Dermis blood vessel endothelial cell (primary cell): ENCODE measurements around the gene POLDIP3. TPM values are rescaled to one million over a fixed set of nuclear protein-coding genes. Genes with fewer than 3 reads are reported as not detected.
"Not testable (repeated sequence)": the region's sequence is repeated elsewhere in the genome, so short reads cannot be mapped to it uniquely, and the experiment has no call there.

ENCODE experiments used
- DNase-seq: peaks from one replicate; pipeline ENCODE4 v3.0.0; 2010
- total RNA-seq: library from RNA; depleted of rRNA; stranded (reverse); fragments of >200 nt; gene quantifications from 2 replicates; pipeline ENCODE4 v1.2.3, GENCODE V29; 2014

POLDIP3 gene
- total RNA-seq, 1 donor from 2014 or later = 27.9 TPM

DNA sequence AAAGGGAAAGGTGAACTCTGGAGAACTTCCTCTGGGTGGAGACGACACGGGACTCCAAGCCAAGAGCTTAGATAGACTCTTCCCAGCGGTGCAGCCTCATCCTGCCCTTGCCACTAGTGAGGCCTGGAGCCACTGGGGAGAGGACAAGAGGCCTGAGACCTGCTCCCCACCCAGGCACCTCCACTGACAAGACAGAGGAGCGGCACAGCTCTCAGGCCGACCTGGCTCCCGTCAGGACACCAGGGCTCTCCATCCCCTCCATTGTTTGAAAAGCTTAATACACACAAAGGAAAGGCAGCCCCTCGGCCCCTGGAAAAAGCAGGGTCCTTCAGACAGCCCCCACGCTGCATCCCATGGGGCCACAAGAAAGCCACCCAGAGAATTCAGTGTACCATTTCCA is 29.6 kb downstream of the POLDIP3 start:
- no peak for DNase-seq

DNA sequence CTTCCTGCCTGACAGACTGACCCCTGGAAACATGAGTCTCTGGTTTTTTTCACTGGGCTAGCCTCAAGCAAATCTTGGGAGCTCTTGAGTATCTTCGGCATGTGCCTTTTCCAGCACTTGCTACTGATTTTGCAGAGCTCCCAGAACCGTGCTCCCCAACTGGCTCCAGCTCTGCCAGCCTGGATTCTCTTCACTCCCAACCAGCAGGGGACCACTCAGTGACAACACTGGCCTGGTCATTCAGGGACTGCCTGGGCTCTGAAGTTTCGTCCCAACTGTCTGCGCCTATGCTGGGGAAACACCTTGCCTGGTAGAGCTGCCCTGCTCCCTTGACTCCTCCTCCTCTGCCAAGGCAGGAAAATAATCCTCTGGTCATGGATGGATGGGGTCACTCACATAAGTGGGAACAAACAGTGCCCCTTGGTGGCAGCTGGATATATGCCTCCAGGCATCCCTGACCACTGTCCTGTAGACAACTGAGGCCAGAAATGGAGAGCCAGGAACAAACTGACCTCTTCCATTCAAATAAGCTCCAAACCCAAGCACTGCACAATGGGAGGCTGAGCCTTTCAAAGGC is 30.2 kb downstream of the POLDIP3 start:
- no peak for DNase-seq

- DNase-seq = no peak
Observed at GRCh38 chr22:42582987-42583386, 31.7 kb downstream of the POLDIP3 start.

DNA sequence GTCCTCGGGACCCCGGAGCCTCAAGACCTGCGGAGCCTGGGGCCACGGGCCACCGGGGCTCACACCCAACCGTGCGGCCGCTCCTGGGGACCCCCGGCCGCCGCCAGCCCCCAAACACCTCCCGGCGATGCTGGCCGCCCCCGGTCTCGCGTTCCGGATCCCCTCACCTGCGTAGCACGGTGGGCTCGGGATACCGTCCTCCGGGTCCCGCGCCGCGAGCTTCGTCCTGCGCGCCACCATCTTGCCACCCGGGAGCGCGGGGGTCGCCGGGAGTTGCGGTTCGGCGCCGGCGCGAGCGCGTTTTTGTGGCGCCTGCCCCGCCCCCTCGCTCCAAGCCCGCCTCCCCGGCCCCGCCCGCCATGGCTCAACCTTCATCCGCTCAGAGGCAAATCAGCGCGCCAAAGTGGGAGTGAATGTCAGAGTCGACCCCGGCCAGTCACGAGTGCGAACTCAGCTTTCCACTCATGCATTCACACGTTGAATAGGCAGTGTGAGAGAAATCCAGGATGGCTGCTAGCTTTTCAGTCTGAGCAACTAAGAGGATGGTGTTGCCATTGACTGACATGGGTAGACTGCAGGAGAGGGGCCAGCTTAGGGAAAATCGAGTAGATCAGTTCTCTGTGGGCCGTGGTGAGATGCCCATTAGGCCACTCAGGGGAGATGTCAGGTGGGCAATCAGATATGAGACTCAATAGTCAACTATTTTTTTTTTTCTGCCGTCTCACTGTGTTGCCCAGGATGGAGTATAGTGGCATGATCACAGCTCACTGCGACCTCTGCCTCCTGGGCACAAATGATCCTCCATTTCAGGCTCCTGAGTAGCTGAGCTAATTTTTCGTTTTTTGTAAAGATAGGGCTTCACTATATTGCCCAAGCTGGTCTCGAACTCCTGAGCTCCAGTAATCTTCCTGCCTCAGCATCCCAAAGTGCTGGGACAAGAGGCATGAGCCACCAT is 32.6 kb downstream of the POLDIP3 start:
- DNase-seq = peak; percentile 80

GRCh38 chr22:42581194-42581761 is 33.4 kb downstream of the POLDIP3 start:
- not testable (repeated sequence) for DNase-seq

DNA sequence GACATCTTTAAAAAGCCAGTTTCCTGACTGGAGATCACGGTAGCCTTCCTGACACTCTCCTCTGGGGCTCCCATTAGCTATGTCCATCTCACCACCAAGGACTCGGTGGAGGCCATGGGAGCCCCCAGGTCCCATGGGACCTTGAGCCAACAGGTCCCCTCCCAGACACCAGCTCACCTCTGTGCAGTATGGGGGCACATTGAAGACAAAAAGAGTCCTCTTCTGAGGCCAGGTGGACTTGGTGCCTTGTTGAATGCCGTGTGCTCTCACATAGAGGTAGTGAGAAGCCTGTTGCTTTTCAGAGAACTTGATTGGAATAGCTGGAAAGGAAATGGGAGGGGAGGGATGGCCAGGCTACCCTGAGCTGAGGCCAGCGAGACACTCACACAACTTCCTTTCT is 34.6 kb downstream of the POLDIP3 start:
- not testable (repeated sequence) for DNase-seq

GRCh38 chr22:42577623-42578240 is 37.0 kb downstream of the POLDIP3 start:
- DNase-seq = no peak

DNA sequence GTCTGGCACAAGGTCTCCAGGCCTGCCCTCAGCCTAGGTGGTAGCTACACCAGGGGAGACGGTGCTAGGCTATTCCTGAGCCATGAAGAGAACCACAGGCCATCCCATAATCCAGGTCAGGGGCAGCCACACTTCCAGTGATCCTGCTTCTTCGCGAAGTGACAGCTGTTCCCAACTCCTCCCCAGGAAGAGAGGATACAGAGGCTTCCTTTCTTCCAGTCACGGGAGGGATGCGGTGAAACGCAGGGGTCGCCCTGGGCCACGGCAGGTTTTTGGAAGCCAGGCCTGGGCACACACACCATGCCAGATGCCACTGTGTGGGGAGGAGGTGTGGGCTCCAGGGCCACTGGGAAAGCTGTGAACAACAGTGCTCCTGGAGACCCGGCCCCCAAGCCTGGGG is 37.5 kb downstream of the POLDIP3 start:
- DNase-seq = not testable (repeated sequence)

DNA sequence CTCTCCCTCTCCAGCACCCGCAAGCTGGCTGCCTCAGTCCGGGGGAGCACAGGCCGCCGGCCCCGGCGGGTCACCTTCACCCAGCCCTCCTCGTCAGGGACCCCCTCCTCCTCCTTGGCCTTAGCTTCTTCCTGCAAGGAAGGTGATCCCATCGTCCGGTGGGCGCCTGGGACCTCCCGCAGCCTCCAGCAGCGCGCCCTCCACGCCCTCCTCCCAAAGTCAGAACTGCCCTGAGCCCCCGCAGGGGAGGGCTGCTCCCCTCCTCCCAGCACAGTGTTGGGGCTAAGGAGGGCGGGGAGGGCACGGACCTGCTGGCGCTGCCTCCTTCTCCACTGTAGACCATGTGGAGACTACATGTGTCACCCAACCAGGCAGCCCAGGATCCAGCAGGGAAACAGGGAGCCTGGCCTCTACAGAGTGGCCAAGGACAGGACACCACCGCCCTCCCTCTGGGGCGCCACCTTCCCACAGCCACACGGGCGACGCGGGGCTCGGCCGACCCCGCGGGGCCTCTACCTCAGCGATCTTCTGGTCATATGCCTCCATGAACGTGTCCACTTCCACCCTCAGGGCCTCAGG is 38.6 kb downstream of the POLDIP3 start:
- DNase-seq = not testable (repeated sequence)

DNA sequence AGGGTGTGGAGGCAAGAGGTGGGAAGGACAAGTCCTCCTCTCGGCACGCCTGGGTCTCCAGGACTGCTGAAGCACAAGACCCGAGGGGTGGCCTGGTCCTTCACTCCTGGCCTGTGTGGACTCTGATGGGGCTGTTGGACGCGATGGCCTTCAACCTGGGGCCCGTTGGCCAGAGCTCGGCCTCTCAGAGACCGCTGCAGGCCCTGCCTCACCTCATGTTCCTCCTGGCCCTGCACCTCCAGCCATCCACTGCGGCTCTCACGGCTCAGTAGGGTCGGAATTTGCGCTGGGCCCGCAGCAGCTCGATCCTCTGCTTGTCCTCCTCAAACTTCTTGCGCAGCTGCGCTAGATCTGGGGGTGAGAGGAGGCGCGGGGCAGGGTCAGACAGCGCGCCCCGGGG is 40.2 kb downstream of the POLDIP3 start:
- not testable (repeated sequence) for DNase-seq

- peak; percentile 33 for DNase-seq
Observed at GRCh38 chr22:42574046-42574445, 40.6 kb downstream of the POLDIP3 start.

DNA sequence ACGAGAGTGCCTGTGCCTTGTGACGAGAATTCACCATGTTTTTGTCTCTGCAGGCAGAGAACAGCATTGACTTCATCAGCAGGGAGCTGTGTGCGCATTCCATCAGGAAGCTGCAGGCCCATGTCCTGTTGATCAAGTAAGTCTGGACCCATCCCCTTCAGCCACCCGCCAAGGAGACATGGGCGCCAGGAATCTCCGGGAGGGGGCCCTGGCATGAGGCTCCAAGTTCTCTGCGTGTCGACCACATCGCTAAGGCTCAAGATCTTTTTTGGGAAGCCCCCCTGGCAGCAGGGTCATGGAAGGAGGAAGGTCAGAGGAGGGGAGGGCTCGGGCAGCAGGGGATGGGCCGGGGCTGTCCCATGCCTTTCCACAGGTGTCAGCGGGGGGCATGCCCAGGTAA is 43.6 kb downstream of the POLDIP3 start:
- DNase-seq = not testable (repeated sequence)

DNA sequence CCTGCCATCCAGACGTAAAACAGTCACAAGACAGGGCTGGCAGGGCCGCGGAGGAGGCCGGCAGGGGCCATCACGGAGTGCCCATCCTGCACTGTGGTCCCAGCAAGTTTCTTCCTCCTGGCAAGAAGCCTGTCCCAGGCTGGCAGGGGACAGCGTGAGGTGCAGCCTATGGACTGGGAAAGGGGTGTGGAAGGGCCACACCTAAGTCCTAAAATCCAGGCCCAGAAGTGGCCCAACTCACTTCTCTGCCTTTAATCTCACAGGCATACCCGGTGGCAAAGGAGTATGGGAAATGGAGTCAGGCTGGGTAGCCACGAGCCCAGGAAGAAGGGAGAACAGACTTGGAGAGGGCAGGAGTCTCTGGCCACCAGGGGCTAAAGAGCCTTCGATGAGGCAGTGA is 44.1 kb downstream of the POLDIP3 start:
- DNase-seq = not testable (repeated sequence)

- not testable (repeated sequence) for DNase-seq
Observed at GRCh38 chr22:42567950-42568349, 46.7 kb downstream of the POLDIP3 start.

DNA sequence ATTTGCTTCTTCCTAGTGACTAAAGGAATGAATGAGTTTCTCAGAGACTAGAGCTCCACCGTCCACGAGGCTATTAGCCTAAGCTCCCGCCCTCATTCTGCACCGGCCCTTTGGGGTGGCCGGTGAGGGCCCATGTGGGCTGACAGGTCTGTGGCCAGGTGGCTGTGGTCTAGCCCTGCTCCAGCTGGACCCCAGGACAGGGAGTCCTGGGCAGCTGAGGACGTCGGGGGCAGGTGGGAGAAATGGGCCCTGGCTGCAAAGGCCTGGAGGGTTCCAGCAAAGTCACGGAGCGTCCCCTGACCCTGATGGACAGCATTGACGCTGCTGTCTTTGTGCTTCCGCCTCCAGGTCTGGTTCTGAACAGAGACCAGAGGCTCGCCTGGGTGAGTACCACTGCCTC is 48.7 kb downstream of the POLDIP3 start:
- no peak for DNase-seq

DNA sequence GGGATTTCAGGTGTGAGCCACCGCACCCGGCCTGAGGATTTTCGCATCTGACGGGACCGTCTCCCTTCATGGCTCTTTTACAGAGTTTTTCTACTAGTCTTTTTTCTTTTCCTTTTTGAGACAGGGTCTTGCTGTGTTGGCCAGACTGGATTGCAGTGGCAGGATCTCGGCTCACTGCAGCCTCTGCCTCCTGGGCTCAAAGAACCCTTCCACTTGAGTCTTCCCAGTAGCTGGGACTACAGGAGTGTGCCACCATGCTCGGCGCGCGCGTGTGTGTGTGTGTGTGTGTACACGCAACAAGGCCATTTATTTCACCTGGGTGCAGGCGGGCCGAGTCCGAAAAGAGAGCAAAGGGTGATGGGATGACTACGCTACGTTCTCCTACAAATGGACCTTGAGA is 50.0 kb downstream of the POLDIP3 start:
- DNase-seq = no peak

DNA sequence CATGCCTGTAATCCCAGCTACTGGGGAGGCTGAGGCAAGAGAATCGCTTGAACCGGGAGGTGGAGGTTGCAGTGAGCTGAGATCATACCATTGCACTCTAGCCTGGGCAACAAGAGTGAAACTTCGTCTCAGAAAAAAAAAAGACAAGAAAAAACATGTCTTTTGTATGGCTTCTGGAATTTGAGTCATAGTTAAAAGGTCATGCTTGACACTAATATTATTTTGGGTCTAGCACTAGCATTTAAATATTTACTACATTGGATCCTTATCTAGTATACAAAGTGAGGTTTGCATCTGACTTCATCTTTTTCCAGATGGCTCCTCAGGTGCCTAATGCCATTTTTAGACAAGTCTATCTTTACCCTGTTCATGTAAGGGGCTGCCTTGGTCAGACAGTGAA is 50.7 kb downstream of the POLDIP3 start:
- not testable (repeated sequence) for DNase-seq

GRCh38 chr22:42562684-42563083 is 52.0 kb downstream of the POLDIP3 start:
- no peak for DNase-seq

GRCh38 chr22:42562279-42562678 is 52.4 kb downstream of the POLDIP3 start:
- no peak for DNase-seq

- no peak for DNase-seq
Observed at GRCh38 chr22:42561856-42562255, 52.8 kb downstream of the POLDIP3 start.

- peak; percentile 55 for DNase-seq
Observed at GRCh38 chr22:42560781-42561180, 53.9 kb downstream of the POLDIP3 start.

- DNase-seq = no peak
Observed at GRCh38 chr22:42560381-42560780, 54.3 kb downstream of the POLDIP3 start.
